Fibroblast of the aortic adventitia (primary cell): ENCODE results near the gene FOXO1. TPM values are rescaled to one million over a fixed set of nuclear protein-coding genes. Genes with fewer than 3 reads are reported as not detected.

Source experiments
- DNase-seq: peaks from one replicate; pipeline ENCODE4 v3.0.0-alpha.2; 2010; ENCODE audit warnings: low read depth
- H3K4me3 ChIP-seq: 2 replicates; pipeline ENCODE4 v1.5.1; 2011; ENCODE audit warnings: low read depth, mild to moderate bottlenecking, control low read depth, low read length, moderate library complexity
- CTCF ChIP-seq: IDR thresholded peaks from 2 replicates; pipeline ENCODE4 v1.5.1; 2011; ENCODE audit warnings: mild to moderate bottlenecking, low read length, control low read depth, inconsistent platforms; ENCODE audit not compliant: insufficient read depth
- total RNA-seq: library from RNA; depleted of rRNA; stranded (reverse); fragments of >200 nt; gene quantifications from 2 replicates; pipeline ENCODE4 v1.2.3, GENCODE V29; 2012; ENCODE audit warnings: low replicate concordance

Gene FOXO1
- total RNA-seq, 1 donor, result 3.2 TPM

GRCh38 chr13:40520916-40521315 lies 145.5 kb downstream of the FOXO1 start:
- no peak for DNase-seq
- H3K4me3 ChIP-seq, result no peak overlapping the region
- no peak for TF ChIP-seq CTCF

- no peak overlapping the region for H3K4me3 ChIP-seq
- TF ChIP-seq CTCF, result no peak
- no peak for DNase-seq
Observed at GRCh38 chr13:40519637-40520036, 146.8 kb downstream of the FOXO1 start.

- no peak for TF ChIP-seq CTCF
- no peak overlapping the region for H3K4me3 ChIP-seq
- DNase-seq, result no peak
Observed at GRCh38 chr13:40518481-40518882, 148.0 kb downstream of the FOXO1 start.

GRCh38 chr13:40517486-40518480 lies 148.7 kb downstream of the FOXO1 start:
- DNase-seq, result no peak
- H3K4me3 ChIP-seq, result no peak overlapping the region
- TF ChIP-seq CTCF, result no peak

- no peak overlapping the region for H3K4me3 ChIP-seq
- DNase-seq, result no peak
- TF ChIP-seq CTCF, result no peak
Observed at GRCh38 chr13:40515702-40516101, 150.7 kb downstream of the FOXO1 start.

GRCh38 chr13:40514802-40515201 lies 151.6 kb downstream of the FOXO1 start:
- no peak for DNase-seq
- no peak overlapping the region for H3K4me3 ChIP-seq
- no peak for TF ChIP-seq CTCF
